ENCODE measurements around the gene ADCYAP1R1.

ADCYAP1R1 gene

GRCh38 chr7:31067491-31067890, 15.4 kb downstream of the ADCYAP1R1 start:
- TF ChIP-seq POLR2A (IDR thresholded peaks at IDR 0.05; ENCODE audit: low read length) (no peak), GATA1 (IDR thresholded peaks at IDR 0.05; ENCODE audit: low read depth, low read length) (no peak)

DNA sequence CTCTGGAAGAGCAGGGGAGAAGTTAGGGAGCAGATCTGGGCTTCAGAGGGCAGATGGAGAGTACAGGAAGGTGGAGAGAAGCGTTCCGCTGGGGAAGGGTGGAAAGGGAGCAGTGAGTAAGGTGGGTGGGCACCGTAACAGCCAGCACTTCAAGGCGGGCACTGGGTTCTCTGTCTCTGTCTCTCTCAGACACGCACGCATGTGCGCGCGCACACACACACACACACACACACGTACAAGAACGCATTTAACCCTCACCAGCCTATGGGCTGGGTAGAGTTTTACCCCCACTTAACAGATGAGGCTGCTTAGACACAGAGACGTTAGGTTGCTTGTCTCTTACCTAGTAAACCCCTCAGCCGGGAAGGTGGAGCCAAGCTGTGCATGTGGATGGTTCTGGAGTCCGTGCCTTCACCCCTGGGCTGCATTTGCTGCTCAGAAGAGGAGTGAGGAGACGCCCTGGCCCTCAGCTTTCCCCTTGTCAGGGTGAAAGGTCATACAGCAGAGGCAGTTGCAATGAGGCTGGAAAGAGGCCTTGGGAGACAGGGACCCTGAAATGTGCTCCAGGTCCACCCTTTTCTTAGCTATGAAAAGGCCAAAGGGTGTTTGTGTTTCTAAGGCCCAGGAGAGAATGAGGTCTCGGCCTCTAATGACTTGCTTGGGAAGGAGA, 16.0 kb downstream of the ADCYAP1R1 start:
- TF ChIP-seq POLR2A (IDR thresholded peaks at IDR 0.05; ENCODE audit: low read length) (no peak), GATA1 (IDR thresholded peaks at IDR 0.05; ENCODE audit: low read depth, low read length) (no peak)
- DNase-seq: no peak

More at GRCh38 chr7:31067491-31067890, 15.4 kb downstream of the ADCYAP1R1 start:
- no peak for DNase-seq

DNA sequence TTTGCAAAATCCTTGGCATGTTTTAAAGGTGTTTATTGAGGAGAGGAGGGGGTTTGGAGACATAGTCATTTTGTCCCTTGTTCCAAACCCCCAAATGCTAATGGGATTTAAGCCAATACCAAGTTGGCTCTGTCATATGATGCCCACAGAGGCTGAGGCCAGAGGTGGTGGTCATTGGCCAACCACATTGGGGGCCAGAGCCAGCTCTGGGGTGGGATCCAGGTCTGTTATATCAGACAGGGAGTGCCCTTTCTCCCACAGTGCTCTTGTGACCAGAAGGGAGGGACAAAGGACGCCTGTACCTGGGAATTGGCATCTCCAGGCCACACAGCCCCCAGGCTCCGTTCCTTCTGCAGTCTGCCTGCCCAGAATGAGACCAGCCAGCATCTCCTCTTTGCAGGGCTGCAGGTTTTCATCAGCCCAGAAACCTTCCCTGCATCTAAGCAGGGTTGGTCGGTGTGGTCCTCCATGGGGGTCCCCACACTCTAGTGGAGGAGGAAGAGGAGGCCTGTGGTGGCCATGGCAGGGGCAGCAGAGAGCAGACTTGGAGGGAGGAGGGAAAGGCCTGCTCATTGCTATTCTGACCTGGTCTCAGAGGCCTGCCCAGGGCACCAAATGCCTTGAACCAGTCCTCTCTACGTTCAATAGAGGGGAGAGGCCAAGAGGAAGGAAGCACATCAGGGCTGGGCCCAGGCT, 17.9 kb downstream of the ADCYAP1R1 start:
- TF ChIP-seq POLR2A (IDR thresholded peaks at IDR 0.05; ENCODE audit: low read length) (no peak), GATA1 (IDR thresholded peaks at IDR 0.05; ENCODE audit: low read depth, low read length) (no peak)
- no peak for DNase-seq

DNA sequence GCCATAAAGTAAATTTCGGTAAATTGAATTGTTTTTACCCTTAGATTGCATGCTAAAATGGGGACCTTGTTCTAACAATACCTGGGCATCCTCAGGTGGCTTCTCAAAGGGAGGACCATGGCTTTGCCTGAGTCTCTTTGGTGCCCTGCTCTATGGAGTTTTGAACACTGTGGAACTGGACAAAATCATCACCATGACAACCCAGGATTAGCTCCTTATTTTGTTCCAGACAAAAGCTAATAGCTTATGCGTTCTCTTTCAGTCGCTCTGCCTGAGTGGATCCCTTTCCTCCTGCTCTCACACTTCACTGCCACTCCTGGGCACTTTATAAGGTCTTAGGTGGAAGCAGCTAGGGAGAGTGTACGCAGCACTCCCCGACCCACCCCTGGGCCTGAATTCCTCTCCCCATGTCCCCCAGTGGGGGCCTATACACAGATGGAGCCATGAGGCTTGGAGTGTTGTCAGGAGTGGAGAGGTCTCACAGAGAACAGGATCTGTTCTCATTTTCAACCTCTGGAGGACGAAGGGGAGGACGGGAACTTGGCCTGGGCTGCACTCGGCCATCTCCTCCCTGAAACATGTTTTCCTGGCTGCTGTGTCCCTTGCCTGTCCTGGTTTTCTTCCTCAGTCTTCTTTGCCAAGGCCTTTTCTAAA, 19.0 kb downstream of the ADCYAP1R1 start:
- TF ChIP-seq POLR2A (IDR thresholded peaks at IDR 0.05; ENCODE audit: low read length) (no peak), GATA1 (IDR thresholded peaks at IDR 0.05; ENCODE audit: low read depth, low read length) (no peak)
- no peak for DNase-seq

DNA sequence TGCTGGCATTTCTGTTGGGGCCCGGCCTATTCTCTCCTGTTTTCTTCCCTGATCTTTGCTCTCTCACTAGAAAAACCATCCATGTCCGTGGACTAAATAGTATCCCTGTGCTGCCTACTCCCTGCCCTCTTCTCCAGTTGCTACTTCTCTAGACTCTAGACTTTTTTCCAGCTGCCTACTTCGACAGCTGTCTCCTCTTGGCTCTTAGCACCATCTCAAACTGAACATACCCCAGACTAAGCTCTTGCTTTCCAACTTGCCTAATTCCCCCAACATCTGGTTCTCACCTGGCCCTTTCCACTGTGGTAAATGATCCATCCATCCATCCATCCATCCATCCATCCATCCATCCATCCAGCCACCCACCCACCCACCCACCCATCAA, 19.5 kb downstream of the ADCYAP1R1 start:
- TF ChIP-seq POLR2A (IDR thresholded peaks at IDR 0.05; ENCODE audit: low read length) (no peak), GATA1 (IDR thresholded peaks at IDR 0.05; ENCODE audit: low read depth, low read length) (no peak)
- DNase-seq: no peak

DNA sequence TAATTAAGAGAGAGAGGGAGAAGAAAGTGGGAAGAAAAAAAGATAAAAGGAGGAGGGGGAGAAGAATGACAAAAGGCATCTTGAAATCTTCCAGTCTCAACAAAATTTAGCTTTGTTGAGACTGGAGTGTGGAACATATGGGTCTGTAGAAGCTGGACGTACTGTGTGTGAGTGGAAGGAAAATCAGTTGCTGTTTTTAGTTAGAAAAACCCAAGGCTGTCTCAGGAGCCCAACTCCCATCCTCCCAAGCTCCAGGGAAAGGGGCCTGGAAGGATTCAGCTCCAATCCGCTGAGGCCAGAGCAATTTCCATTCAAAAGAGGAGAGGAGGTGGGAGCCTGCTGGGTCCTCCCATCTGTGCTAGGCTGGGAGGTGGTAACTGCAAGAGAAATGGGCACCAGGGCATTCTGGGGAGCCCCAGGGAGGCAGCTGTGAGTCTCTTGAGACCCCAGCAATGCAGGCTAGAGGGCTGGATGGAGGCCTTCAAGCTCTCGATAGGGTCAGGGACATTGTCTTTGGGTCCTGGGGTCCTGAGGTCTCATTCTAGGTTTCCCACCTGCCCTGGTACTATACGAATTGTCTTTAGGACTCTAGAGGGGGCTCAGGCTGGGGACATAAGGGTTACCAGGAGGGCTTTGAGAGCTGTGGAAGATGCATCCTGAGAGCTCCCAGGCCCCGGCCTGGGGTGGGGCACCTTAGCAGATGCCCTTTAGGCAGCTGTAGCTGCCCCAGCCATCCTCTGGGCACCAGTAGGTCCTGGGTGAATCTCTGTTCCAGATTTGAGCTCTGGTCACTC, 21.4 kb downstream of the ADCYAP1R1 start:
- TF ChIP-seq POLR2A (IDR thresholded peaks at IDR 0.05; ENCODE audit: low read length) (no peak), GATA1 (IDR thresholded peaks at IDR 0.05; ENCODE audit: low read depth, low read length) (no peak)
- no peak for DNase-seq

GRCh38 chr7:31074120-31074383, 21.9 kb downstream of the ADCYAP1R1 start:
- TF ChIP-seq GATA1 (IDR thresholded peaks at IDR 0.05; ENCODE audit: low read depth, low read length) (no peak), POLR2A (IDR thresholded peaks at IDR 0.05; ENCODE audit: low read length) (no peak)
- DNase-seq: no peak

- DNase-seq: no peak
- TF ChIP-seq GATA1 (IDR thresholded peaks at IDR 0.05; ENCODE audit: low read depth, low read length) (no peak), POLR2A (IDR thresholded peaks at IDR 0.05; ENCODE audit: low read length) (no peak)
Measured at GRCh38 chr7:31074403-31075085, 22.4 kb downstream of the ADCYAP1R1 start.

DNA sequence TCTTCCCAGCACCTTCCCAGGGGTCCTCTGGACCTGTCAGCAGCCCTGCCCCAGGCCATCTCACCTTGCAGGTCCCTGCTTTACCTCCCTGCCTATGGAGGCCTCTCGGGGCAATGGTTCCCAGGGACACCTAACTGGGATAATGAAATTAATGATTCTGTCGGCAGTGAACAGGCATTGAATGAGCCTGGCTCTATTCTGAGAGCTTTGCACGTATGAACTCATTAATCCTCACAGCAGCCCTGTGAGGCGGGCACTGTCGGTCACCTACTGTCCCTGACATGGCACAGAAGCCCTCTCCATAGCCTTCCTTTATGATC, 22.9 kb downstream of the ADCYAP1R1 start:
- no peak for DNase-seq
- no peak for TF ChIP-seq GATA1 (IDR thresholded peaks at IDR 0.05; ENCODE audit: low read depth, low read length)
- TF ChIP-seq POLR2A (IDR thresholded peaks at IDR 0.05; ENCODE audit: low read length): no peak

- no peak for DNase-seq
- no peak for TF ChIP-seq GATA1 (IDR thresholded peaks at IDR 0.05; ENCODE audit: low read depth, low read length)
- no peak for TF ChIP-seq POLR2A (IDR thresholded peaks at IDR 0.05; ENCODE audit: low read length)
Measured at GRCh38 chr7:31076051-31076450, 23.9 kb downstream of the ADCYAP1R1 start.

- TF ChIP-seq GATA1 (IDR thresholded peaks at IDR 0.05; ENCODE audit: low read depth, low read length) (no peak), POLR2A (IDR thresholded peaks at IDR 0.05; ENCODE audit: low read length) (no peak)
- no peak for DNase-seq
Measured at GRCh38 chr7:31076641-31077310, 24.7 kb downstream of the ADCYAP1R1 start.

DNA sequence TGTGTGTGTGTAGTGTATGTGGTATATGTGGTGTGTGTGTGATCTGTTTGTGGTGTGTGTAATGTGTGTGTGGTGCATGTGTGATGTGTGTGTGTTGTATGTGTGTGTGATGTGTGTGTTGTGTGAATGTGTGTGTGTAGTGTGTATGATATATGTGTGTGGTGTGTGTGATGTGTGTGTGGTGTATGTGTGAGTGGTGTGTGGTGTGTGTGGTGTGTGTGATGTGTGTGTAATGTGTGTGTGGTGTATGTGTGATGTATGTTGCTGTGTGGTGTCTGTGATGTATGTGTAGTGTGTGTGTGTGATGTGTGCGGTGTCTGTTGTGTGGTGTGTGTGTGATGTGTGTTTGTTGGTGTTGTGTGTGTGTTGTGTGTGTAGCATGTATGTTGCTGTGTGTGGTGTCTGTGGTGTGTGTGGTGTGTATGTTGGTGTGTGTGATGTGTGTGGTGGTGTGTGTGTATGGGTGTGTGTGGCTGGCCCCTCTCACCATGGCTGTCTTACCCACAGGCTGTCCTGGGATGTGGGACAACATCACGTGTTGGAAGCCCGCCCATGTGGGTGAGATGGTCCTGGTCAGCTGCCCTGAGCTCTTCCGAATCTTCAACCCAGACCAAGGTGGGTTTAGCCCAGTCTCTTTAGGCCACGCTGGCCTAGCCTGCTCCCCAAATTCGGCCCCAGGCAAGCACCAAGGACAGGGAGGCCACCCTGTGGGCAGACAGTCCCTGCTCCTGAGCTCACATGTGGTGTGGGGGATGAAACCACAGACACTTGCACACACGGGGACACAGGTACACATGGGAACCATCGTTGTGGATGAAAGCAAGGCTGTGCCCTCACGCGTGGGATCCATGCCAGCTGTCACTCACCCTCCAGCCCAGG, 25.6 kb downstream of the ADCYAP1R1 start:
- TF ChIP-seq GATA1 (IDR thresholded peaks at IDR 0.05; ENCODE audit: low read depth, low read length) (no peak), POLR2A (IDR thresholded peaks at IDR 0.05; ENCODE audit: low read length) (no peak)

More for the DNA sequence above, 25.6 kb downstream of the ADCYAP1R1 start:
- DNase-seq: no peak

Measured in erythroblast (primary cell).